ENCODE measurements around the gene NBAS.
"Not testable (repeated sequence)": the region's sequence is repeated elsewhere in the genome, so short reads cannot be mapped to it uniquely, and the experiment has no call there.

Gene NBAS

DNA sequence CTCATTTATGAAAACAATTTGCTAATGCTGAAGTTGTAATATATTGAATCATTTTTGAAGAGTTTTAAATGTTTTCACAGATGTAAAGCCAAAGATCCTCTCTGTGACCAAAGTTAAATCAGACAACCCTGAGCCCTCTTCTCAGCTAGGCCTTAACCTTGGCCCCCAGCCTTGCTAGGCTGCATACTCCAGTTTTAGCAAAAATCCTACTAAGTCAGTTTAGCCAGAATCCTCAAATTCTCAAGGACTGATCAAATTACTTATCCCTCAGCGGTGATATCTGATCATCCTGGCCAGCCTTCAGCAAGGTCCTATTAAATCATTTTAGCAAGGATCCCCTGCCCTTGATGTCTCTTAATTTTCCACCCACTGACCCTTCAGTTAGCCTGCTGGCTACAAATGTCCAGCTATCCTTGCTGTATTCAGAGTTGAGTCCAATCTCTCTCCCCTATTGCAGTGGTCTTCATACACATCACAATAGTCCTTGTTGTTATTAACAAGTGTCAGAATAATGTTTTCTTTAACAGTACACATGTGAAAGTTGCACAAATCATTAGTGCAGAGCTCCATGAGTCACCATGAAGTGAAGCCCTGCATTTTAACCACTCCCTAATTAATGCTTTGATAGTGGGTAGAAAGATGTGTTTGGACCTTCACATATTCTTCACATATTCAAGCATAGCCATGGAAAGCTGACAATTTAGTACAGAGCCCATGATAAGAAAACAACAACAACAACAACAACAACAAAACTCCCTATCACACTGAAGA is 206.4 kb downstream of the NBAS start:
- DNase-seq: no peak

DNA sequence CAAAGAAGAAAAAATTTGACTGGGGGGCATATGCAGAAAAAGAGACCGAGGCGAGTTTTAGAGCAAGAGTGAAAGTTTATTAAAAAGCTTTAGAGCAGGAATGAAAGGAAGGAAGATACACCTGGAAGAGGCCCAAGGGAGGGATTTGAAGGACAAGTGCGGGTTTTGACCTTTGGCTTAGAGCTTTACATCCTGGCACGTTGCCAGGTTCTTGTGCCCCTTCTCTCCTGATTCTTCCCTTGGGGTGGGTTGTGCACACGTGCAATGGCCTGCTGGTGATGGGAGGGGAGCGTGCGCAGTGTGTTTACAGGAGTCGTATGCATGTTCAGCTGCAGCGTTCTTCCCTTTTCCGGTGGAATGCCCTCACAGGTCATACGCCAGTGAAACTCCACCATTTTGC is 208.8 kb downstream of the NBAS start:
- DNase-seq: no peak

DNA sequence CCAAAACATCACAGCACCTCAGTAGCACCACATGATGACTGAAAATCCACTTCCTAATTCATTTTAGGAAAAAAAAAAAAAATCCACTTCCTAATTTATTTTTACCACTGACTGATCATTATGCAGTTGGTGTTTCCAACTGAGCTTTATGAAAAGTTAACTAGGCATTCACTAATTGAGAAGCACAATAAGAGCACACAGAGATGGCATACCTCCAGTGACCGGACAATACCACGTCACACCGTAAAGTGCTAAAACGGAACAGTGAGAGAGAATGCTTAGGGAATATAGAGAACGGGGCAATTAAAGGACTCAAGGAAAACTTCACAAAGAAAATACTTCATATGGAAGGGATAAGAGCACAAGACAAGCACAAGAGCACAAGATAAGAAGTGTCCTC is 212.5 kb downstream of the NBAS start:
- DNase-seq: no peak

DNA sequence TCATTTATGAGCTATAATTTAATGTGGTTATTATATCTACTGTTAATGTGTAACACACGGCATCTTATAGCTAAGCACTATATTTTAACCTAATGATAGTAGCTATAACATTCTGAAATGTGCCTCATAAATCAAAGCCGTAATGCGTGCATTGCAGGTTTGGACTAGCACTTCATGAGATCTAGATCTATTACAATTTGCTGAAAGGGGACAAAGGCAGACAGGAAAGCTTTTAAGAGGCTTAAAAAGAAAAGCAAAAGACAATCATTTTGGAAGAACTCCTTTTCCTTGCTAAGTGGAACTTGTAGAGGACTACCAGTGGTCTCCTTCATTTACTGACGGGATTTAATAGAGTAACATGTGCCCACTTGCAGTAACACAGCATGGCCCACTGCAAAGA is 213.1 kb downstream of the NBAS start:
- DNase-seq: no peak

DNA sequence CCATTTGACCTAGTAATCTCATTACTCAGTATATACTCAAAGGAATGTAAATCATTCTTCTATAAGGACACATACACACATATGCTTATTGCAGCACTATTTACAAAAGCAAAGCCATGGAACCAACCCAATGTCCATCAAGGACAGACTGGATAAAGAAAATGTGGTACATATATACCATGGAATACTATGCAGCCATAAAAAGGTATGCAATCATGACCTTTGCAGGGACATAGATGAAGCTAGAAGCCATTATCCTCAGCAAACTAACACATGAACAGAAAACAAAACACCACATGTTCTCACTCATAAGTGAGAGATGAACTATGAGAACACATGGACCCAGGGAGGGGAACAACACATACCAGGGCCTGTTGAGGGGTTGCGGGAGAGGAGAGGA is 214.5 kb downstream of the NBAS start:
- DNase-seq: no peak

DNA sequence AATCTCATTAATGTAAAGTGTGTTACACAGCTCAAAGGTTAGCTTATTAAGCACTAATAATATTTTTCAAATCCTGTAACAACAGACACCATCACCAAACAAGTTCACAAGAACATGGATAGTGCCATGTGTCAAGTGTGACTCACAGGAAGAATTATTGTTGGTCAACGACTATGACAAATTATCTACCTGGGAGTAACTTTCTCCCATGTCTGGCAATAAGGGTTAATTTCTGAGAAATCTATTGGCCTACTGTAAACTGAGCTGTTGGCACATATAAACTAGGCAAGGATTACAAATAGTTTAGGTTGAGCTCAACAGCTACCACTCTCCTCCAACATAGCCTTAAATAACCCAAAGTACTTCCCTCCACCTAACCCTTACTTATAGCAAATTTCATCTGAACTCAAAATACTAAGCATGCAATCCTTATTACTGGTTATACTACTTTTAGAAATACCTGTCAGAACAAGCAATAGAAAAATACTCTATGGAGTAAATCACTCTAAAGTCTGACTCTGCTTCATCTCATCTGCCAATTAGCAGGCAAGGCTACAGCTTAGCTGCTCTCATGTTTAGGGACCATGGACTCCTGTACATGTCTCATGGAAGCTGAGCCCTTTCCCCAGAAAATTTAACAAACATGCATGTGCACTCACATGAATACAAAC is 223.0 kb downstream of the NBAS start:
- no peak for DNase-seq

DNA sequence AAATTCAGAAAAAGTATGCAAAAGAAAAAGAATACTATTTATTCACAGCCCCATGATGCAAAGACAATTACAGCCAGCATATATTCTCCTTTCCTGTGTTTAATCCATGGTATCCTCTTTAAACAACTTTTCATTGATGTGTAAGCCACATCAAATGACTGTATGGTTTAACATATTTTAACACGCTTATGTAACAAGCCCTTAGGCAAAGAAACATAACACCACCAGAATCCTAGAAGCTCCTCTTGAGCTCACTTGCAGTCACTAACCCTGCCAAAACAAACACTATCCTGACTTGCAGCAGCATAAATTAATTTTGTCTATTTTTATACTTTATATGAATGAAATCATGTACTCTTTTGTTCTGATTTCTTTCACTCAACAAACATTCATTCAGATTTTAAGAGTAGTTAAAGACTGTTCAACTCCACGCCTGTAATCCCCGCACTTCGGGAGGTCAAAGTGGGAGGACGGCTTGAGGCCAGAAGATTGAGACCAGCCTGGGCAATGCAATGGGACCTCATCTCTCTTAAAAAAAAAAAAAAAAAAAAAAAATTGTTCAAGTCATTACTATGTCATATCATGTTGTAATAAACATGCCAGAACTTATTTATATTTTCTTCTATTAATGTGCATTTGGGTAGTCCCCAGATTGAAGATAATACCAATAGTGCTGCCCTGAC is 226.3 kb downstream of the NBAS start:
- DNase-seq: peak; percentile 91

DNA sequence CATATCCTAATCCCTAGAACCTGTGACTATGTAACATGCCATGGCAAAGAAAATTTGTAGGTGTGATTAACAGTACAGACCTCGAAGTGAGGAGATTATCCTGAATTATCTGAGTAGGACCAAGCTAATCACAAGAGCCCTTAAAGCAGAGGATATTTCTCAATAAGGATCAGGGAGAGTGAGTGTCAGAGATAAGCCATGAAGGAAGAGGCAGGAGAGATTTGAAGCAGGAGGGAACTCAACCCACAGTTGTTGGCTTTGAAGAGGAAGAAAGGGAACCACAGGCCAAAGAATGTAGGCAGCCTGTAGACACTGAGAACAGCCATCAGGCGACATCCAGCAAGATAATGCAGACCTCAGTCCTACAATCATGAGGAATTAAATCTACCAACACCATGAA is 229.3 kb downstream of the NBAS start:
- DNase-seq: no peak

DNA sequence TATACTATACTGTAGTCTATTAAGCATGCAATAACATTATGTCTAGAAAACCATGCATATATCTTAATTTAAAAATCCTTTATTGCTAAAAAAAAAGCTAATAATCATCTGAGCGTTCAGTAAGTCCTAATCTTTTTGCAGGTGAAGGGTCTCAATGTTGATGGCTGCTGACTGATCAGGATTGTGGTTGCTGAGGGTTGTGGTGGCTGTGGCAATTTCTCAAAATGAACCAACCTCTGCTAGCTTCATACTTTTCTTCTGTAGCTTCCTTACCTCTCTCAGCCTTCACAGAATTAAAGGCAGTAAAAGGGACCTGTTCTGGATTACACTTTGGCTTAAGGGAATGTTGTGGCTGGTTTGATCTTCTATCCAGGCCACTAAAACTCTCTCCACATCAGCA is 235.8 kb downstream of the NBAS start:
- no peak for DNase-seq

DNA sequence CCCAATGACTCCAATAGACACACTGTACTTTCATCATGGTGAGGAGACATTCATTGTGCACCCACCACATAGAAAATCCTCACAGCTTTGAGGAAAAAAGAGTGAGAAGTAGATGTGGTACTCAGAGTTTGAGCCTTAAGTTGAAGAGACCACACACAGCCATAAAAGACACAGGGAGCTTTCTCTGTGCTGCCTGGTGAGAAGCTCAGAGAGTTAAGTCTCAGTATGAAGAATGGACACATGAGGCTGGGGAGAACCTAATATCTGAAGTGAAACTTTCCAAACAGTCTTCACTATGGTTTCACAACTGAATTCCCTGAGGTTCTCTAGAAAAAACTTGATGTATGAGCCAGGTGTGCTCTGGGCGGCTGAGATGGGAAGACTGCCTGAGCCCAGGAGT is 237.9 kb downstream of the NBAS start:
- no peak for DNase-seq

DNA sequence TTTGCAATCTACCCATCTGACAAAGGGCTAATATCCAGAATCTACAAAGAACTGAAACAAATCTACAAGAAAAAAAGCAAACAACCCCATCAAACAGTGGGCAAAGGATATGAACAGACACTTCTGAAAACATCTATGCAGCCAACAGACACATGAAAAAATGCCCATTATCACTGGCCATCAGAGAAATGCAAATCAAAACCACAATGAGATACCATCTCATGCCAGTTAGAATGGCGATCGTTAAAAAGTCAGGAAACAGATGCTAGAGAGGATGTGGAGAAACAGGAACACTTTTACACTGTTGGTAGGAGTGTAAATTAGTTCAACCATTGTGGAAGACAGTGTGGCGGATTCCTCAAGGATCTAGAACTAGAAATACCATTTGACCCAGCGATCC is 239.7 kb downstream of the NBAS start:
- DNase-seq: not testable (repeated sequence)

DNA sequence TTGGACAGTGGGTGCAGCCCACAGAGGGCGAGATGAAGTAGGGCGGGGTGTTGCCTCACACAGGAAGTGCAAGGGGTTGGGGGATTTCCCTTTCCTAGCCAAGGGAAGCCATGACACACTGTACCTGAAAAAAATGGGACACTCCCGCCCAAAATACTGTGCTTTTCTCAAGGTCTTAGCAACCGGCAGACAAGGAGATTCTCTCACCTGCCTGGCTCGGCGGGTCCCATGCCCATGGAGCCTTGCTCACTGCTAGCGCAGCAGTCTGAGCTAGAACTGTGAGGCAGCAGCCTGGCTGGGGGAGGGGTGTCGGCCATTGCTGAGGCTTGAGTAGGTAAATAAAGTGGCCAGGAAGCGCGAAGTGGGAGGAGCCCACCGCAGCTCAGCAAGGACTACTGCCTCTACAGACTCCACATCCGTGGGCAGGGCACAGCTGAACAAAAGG is 244.7 kb downstream of the NBAS start:
- no peak for DNase-seq

DNA sequence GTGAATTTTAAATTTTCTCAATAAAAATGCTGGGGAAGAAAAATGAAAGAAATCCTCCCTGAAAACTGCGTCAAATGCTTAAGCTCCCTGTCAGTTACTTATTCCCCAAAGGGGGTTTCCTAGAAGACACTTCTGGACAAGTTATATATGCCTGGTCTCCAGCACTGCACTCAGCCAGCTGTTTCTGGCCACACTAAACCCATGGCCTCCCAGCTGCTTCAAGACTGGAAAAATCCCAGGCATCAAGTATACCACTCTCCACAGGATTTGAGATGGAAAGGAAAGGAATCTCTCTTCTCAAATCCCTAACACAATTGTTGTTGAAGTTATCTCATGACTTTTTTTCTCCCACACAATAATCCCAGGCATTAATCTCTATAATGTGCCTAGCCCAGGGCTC is 245.7 kb downstream of the NBAS start:
- DNase-seq: no peak

DNA sequence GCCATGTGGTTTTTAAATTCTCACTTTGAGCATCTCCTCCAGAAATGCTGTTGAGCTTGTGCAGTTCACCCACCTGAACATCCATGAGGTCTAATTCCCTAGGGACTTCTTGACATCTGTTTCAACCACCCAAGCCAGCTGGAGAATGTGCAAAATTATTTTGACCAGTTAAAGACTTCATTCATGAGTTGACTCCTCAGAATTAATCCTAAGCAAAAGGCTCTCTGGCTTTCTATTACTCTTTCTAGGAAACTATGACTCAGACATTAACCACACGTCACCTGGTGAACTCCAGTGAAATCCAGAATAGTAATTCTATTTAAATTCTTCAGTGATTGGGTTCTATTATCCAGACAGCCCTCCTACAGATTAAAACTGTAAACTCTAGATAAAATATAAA is 247.5 kb downstream of the NBAS start:
- DNase-seq: no peak

DNA sequence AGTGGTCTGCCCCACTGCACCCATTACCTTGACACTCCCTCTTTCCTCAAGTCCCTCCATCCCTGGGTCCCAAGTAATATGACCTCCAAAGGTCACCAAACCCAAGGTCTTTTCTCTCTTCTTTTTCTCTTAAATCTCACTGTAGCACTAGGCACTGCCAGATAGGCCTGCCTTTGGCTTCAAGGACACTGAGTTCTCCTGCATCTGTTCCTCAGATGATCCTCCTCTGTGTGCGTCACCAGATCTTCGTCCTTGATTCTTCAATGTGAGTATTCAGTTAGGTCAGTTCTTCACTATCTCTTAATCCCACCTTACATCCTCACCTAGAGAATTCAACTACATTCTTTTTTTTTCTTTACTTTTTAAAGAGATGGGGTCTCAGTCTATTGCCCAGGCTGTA is 249.2 kb downstream of the NBAS start:
- no peak for DNase-seq

DNA sequence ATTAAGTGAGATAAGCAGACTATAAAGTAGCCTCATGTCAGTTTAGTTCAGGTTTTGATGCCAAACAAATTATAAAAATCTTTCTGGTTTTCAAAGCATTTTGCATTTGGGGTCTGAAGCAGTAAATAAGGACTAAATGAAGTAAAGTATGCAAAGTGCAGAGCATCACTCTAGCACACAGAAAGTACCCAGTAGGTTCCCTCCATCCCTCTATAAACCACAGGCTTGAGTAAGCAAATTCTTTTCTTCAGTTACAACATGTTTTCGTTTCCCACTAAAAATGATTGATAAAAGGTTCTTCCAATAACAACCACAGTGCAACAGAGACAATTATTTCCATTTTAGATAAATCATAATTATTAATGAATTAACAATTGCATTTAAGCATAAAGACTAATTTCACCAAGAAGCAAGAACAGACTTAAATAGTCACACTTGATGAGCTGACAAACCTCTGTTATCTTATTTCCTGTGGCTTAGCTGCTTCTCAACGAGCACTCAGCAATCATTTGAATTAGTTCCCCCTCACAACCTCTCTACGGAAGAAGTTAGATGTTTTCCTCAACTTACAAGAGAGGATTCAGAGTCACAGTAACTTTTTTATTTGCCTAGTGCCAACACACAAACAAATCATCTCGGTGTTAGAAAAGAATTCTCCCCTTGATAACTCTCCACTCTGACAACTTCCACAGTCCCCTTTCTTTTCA is 249.8 kb downstream of the NBAS start:
- no peak for DNase-seq

DNA sequence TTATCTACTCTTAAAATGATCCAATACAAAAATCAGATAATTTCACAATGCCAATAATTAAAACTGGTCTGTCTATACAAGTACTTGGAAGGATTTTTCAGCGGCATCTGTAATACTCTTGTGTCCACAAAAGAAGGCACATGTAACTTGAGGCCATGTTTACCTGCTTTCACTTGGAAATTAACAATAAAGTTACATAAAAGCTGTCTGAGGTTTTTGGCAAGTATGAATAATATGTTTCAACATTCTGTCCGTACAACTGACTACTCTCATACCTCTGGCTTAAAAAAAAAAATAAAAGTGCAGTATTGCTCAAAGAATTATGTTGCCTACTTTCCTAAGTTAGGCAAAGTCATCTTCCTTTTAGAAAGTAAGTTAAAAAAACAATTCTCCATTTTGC is 253.6 kb downstream of the NBAS start:
- DNase-seq: no peak

DNA sequence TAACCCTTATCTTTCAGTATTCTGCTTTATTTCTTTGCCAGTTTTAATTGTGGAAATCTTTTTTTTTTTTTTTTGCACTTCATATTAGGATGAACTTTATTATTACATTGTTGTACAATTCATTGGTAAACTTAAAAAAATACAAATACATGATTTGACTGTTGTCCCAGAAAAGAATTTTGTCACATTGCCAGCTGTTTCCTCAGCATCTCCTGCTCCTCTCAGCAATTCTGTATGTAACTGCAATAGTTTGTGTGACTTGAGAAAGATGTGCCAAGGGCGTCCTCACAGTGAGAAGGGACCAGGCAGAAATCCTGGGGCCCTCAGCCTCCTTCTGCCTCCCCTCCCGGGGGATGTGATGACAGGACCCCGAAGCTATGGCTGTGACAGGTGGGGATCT is 254.4 kb downstream of the NBAS start:
- DNase-seq: no peak

DNA sequence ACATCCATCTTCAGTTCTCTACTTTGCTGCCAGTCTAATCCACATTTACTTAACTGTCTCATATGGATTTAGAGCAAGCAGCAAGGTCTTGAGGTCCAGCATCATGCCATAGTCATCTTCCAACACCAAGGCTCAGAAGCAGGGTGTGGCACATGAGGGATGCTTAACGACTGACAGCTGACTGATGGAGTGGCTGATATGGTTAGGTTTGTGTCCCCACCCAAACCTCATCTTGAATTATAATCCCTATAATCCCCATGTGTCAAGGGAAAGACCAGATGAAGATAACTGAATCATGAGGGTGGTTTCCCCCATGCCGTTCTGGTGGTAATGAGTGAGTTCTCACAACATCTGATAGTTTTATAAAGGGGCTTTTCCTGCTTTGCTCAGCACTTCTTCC is 257.3 kb downstream of the NBAS start:
- no peak for DNase-seq

DNA sequence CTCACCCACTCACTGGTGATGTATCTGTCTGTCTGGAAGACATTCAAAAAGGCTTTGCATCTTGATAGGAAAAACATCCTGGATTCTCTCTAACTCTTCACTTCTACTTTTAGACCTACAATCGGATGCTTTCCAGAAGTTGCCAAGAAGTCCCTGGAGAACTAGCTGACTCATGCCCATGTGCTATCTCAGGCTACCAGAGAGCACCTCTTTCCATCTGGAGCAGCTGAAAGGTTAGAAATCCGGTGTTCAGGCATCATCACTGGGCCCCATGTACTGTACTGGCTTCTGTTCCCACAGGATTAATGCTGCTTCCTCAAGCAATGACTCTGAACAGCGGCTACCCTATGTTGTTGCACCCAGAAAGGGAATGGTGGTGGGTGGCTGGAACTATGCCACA is 259.0 kb downstream of the NBAS start:
- no peak for DNase-seq

DNA sequence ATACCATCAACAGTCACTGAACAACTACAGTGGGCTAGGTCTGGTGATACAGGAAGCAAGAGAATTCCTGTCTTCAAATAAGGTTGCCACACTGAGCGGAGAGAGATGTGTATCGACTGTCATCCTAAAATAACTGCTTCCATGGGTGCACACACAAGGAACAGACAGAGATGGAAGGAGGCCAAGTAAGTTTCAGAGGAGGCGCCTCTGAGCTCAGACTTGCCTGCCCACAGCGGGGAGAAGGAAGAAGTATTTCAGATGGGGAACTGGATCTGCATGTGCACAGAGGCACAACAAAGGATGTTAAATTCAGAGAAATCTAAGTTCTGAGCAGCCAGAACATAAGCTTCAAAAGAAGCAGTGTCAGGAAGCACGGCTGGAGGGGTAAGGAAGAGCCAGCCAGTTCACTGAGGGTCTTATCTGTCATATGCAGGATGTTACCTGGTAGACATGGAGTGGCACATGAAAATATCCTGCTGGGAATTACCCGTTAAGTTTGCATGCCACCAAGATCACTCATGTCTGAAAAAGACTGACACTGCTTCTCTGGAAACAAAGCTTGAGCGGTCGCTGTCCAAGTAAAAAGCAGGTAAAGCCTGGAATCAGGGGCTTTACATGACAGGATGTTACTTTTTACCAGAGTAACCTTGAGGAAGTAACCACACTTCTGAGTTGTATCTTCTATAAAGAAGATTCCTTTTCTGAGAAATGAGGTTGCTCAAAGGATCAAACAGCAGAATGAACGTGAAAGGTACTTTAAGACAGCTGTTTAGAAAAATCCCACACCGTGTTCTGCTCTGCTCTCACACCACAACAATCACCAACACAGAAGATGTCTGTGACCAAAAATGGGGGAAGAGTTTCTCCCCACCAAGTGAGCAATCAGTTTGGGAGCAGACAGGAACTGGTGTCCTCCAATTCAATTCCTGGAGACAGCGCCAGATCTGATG is 260.2 kb downstream of the NBAS start:
- DNase-seq: no peak

DNA sequence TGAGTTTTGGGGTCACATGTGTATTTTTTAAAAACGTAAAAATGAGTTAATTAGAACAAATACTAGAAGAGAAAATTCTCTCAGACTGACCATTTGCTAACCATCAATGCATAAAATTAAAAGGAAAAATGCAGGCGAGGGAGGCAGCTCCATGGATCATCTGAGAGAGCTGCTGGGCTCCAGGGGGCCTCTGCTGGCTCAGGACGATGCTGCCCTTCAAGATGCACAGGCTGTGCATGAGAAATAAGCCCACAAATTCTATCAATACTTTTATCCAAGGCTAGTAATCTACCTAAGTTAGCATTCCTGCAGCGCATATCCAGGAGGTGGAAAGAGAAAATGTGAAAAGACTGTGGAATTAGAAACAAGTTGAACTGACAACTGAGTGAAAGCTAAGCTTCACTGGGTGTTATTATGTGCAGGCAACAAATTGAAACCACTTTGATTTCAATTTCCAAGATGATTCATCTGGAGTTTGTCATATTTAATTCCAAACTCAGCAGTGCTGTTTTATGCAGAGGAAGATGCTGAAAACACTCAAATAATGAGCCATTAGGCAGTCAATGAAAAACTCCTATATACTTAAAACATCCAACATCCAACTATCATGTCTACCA is 261.1 kb downstream of the NBAS start:
- no peak for DNase-seq

All from NCI-H2029 (cell line).